Activated CD4-positive, alpha-beta T cell treated with anti-CD3 and anti-CD28 coated beads, Interleukin-2, amount 50 U/mL, for 24 hours (primary cell): ENCODE measurements around the gene HTRA3.

Source experiments
- DNase-seq, 2 donors: peaks; one replicate each; pipeline ENCODE4 v3.0.0-alpha.2; 2020; ENCODE audit warnings: low read depth in 1 of 2, low spot score in 1 of 2

HTRA3 gene

GRCh38 chr4:8291036-8291682, 21.6 kb downstream of the HTRA3 start:
- DNase-seq = no peak

- DNase-seq = no peak
These were observed 22.3 kb downstream of the HTRA3 start for GRCh38 chr4:8291701-8292477.

GRCh38 chr4:8292478-8293107, 23.0 kb downstream of the HTRA3 start:
- no peak for DNase-seq

- no peak for DNase-seq
These were observed 23.8 kb downstream of the HTRA3 start for GRCh38 chr4:8293131-8293975.

GRCh38 chr4:8294036-8294435, 24.5 kb downstream of the HTRA3 start:
- DNase-seq = no peak

- no peak for DNase-seq
These were observed 25.2 kb downstream of the HTRA3 start for GRCh38 chr4:8294775-8295174.

GRCh38 chr4:8295471-8295870, 25.9 kb downstream of the HTRA3 start:
- DNase-seq = no peak

- DNase-seq = no peak
These were observed 26.9 kb downstream of the HTRA3 start for GRCh38 chr4:8296491-8296890.

- no peak for DNase-seq
These were observed 27.6 kb downstream of the HTRA3 start for GRCh38 chr4:8297141-8297601.

- DNase-seq = no peak
These were observed 28.3 kb downstream of the HTRA3 start for GRCh38 chr4:8297691-8298485.

- DNase-seq = no peak
These were observed 31.3 kb downstream of the HTRA3 start for GRCh38 chr4:8300832-8301231.

- no peak for DNase-seq
These were observed 32.5 kb downstream of the HTRA3 start for GRCh38 chr4:8301851-8302730.

GRCh38 chr4:8303081-8303480, 33.5 kb downstream of the HTRA3 start:
- no peak for DNase-seq

- DNase-seq = no peak
These were observed 34.1 kb downstream of the HTRA3 start for GRCh38 chr4:8303485-8304281.

GRCh38 chr4:8304827-8305695, 35.5 kb downstream of the HTRA3 start:
- DNase-seq = no peak

GRCh38 chr4:8305851-8306471, 36.4 kb downstream of the HTRA3 start:
- DNase-seq = no peak

- no peak for DNase-seq
These were observed 37.0 kb downstream of the HTRA3 start for GRCh38 chr4:8306511-8307021.
